Occipital lobe (tissue), 2 donors: ENCODE measurements around the gene S1PR2. TPM values are rescaled to one million over a fixed set of nuclear protein-coding genes. Genes with fewer than 3 reads are reported as not detected.
"Not testable (repeated sequence)": the region's sequence is repeated elsewhere in the genome, so short reads cannot be mapped to it uniquely, and the experiment has no call there.

Source experiments
- DNase-seq: peaks from one replicate; lab custom pipeline; 2025; lab: John Stamatoyannopoulos, UW
- total RNA-seq: library from RNA; depleted of rRNA; stranded (reverse); fragments of >200 nt; gene quantifications from one replicate; pipeline ENCODE4 v1.2.3, GENCODE V29; 2014

S1PR2 gene
- total RNA-seq, 1 donor from 2014 or later, result 4.7 TPM

GRCh38 chr19:10226021-10226375 lies 5.1 kb downstream of the S1PR2 start:
- no peak for DNase-seq

GRCh38 chr19:10224337-10224736 lies 6.8 kb downstream of the S1PR2 start:
- no peak for DNase-seq

- DNase-seq, result no peak
Measured at GRCh38 chr19:10223488-10224213, 7.5 kb downstream of the S1PR2 start.

GRCh38 chr19:10222201-10222890 lies 8.8 kb downstream of the S1PR2 start:
- no peak for DNase-seq

- no peak for DNase-seq
Measured at GRCh38 chr19:10220695-10221094, 10.4 kb downstream of the S1PR2 start.

GRCh38 chr19:10219678-10220077 lies 11.5 kb downstream of the S1PR2 start:
- DNase-seq, result no peak

GRCh38 chr19:10217085-10217484 lies 14.0 kb downstream of the S1PR2 start:
- DNase-seq, result no peak

GRCh38 chr19:10214784-10215183 lies 16.3 kb downstream of the S1PR2 start:
- no peak for DNase-seq

GRCh38 chr19:10211691-10212090 lies 19.4 kb downstream of the S1PR2 start:
- no peak for DNase-seq

- no peak for DNase-seq
Measured at GRCh38 chr19:10211061-10211460, 20.1 kb downstream of the S1PR2 start.

GRCh38 chr19:10209315-10209714 lies 21.8 kb downstream of the S1PR2 start:
- DNase-seq, result no peak

GRCh38 chr19:10207026-10207425 lies 24.1 kb downstream of the S1PR2 start:
- DNase-seq, result no peak

GRCh38 chr19:10206226-10206885 lies 24.8 kb downstream of the S1PR2 start:
- no peak for DNase-seq

- no peak for DNase-seq
Measured at GRCh38 chr19:10205636-10206035, 25.5 kb downstream of the S1PR2 start.

- DNase-seq, result no peak
Measured at GRCh38 chr19:10203686-10204085, 27.4 kb downstream of the S1PR2 start.

- no peak for DNase-seq
Measured at GRCh38 chr19:10201176-10201575, 30.0 kb downstream of the S1PR2 start.

- not testable (repeated sequence) for DNase-seq
Measured at GRCh38 chr19:10200101-10200500, 31.0 kb downstream of the S1PR2 start.

GRCh38 chr19:10198889-10199644 lies 32.1 kb downstream of the S1PR2 start:
- DNase-seq, result not testable (repeated sequence)

GRCh38 chr19:10195199-10195519 lies 36.0 kb downstream of the S1PR2 start:
- DNase-seq, result no peak

GRCh38 chr19:10194500-10195198 lies 36.5 kb downstream of the S1PR2 start, which contains the start of gene DNMT1:
DNMT1 (minus strand) TSS chr19:10194953; CDS start chr19:10194899, 54 bp downstream.
- peak; percentile 94 for DNase-seq

- DNase-seq, result no peak
Measured at GRCh38 chr19:10193790-10194499, 37.2 kb downstream of the S1PR2 start.
